ENCODE measurements around the gene GHR.

The GHR gene

GRCh38 chr5:42462083-42462482 is 38.8 kb downstream of the GHR start:
- no peak for DNase-seq (ENCODE audit: low spot score)

GRCh38 chr5:42467572-42467971 is 44.3 kb downstream of the GHR start:
- DNase-seq (ENCODE audit: low spot score): no peak

- DNase-seq (ENCODE audit: low spot score): no peak
Observed at GRCh38 chr5:42467981-42468524, 44.8 kb downstream of the GHR start.

GRCh38 chr5:42483472-42484154 is 60.4 kb downstream of the GHR start:
- no peak for DNase-seq (ENCODE audit: low spot score)

GRCh38 chr5:42487077-42487476 is 63.8 kb downstream of the GHR start:
- DNase-seq (ENCODE audit: low spot score): no peak

- no peak for DNase-seq (ENCODE audit: low spot score)
Observed at GRCh38 chr5:42487821-42488220, 64.6 kb downstream of the GHR start.

GRCh38 chr5:42490831-42491230 is 67.6 kb downstream of the GHR start:
- no peak for DNase-seq (ENCODE audit: low spot score)

- no peak for DNase-seq (ENCODE audit: low spot score)
Observed at GRCh38 chr5:42491699-42492098, 68.5 kb downstream of the GHR start.

GRCh38 chr5:42492974-42493373 is 69.7 kb downstream of the GHR start:
- DNase-seq (ENCODE audit: low spot score): no peak

GRCh38 chr5:42494414-42494813 is 71.2 kb downstream of the GHR start:
- no peak for DNase-seq (ENCODE audit: low spot score)

- DNase-seq (ENCODE audit: low spot score): no peak
Observed at GRCh38 chr5:42495914-42496313, 72.7 kb downstream of the GHR start.

- no peak for DNase-seq (ENCODE audit: low spot score)
Observed at GRCh38 chr5:42496397-42497156, 73.3 kb downstream of the GHR start.

- no peak for DNase-seq (ENCODE audit: low spot score)
Observed at GRCh38 chr5:42498000-42498399, 74.8 kb downstream of the GHR start.

- DNase-seq (ENCODE audit: low spot score): no peak
Observed at GRCh38 chr5:42499016-42499415, 75.8 kb downstream of the GHR start.

GRCh38 chr5:42500003-42500599 is 76.9 kb downstream of the GHR start:
- no peak for DNase-seq (ENCODE audit: low spot score)

- no peak for DNase-seq (ENCODE audit: low spot score)
Observed at GRCh38 chr5:42502613-42503470, 79.6 kb downstream of the GHR start.

- DNase-seq (ENCODE audit: low spot score): no peak
Observed at GRCh38 chr5:42506662-42507061, 83.4 kb downstream of the GHR start.

GRCh38 chr5:42507451-42508097 is 84.3 kb downstream of the GHR start:
- no peak for DNase-seq (ENCODE audit: low spot score)

GRCh38 chr5:42513246-42513645 is 90.0 kb downstream of the GHR start:
- no peak for DNase-seq (ENCODE audit: low spot score)

- DNase-seq (ENCODE audit: low spot score): peak; percentile 25
Observed at GRCh38 chr5:42514754-42515153, 91.5 kb downstream of the GHR start.

GRCh38 chr5:42515504-42515903 is 92.3 kb downstream of the GHR start:
- no peak for DNase-seq (ENCODE audit: low spot score)

Data from NAMALWA (cell line).